GM19324 (cell line): Measurements from ENCODE around the gene ABCA4.
"Not testable (repeated sequence)": the region's sequence is repeated elsewhere in the genome, so short reads cannot be mapped to it uniquely, and the experiment has no call there.

ENCODE experiments used
- ATAC-seq: cut with Tn5 transposase; IDR thresholded peaks from one replicate; pipeline ENCODE4 v1.9.1; 2021; ENCODE audit warnings: mild to moderate bottlenecking, moderate library complexity; ENCODE audit not compliant: unreplicated experiment, low FRiP score

Gene ABCA4

DNA sequence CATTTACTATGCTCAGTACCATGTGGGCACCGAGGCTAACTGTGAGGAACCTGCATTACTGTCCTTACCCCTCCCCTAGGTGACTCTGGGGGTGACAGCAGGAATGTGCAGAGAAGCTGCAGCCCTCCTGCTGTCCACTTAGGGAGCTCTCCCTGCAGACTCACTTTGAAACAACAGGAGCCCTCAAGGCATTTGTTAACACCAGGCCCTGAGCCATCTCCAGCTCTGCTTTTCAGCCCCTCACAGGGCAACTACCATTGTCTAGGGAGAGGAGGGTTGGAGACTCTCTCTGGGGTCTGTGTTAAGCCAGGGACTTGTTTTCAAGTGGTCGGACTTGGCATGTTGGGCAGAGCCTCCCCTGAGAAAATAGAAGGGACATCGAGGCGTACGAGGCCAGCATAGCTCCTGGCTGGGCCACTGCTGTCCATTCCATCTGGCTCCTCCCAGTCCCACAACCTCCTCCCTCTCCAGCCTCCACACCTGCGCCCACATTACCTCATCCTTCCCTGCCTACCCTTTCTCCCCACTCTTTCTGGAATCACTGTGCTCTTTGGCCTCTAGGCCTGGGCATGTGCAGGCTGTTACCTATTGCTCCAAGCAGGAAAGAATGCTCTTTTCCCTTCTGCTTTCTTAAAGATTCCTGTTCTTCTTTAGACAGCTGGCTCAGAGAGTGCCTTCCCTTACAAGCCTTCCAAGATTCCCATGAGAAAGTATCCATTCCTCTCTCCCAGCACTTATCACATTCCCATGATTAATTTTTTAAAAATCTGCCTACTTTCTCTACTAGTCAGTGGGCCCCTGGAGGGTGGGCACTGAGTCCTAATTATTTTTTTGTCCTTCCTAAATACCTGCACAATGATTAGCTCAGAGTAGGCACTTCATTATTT, 109.0 kb downstream of the ABCA4 start:
- ATAC-seq = no peak

DNA sequence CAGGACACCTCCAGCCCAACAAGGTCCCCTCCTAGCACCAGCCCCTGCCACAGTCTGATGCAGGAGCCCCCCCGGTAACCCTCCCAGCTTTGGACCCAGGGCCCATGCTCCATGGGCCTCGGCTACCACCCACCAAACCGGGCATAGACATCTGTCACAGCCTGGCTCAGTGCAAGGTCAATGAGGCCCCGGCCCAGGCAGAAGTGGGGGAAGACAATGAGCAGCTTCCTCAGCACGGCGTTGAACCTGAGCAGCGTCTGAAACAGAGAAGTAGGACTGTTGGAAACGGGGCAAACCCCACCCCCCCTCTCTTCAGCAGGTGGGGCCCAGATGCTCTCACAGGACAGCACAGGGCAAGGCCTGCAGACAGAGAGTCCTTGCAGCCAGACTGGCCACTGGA, 109.8 kb downstream of the ABCA4 start:
- ATAC-seq = no peak

DNA sequence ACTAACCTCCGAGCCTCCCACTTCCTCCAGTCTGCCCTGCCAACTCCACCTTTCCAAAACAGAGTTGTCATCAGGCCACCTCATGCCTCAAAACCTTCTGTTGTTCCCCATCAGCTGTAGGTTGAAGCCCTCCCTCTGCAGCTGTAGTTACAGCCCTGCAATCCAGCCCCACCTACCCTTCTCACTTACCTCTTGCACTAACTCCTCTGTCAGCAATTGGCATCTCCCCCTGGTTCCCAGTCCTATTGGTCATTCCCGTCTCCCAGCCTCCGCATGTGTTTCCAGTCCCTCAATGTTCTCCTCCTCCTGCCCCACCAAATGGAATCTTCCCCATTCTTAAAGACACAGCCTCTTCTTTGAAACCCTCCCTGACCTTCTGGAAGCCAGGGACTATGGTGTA, 111.6 kb downstream of the ABCA4 start:
- no peak for ATAC-seq

DNA sequence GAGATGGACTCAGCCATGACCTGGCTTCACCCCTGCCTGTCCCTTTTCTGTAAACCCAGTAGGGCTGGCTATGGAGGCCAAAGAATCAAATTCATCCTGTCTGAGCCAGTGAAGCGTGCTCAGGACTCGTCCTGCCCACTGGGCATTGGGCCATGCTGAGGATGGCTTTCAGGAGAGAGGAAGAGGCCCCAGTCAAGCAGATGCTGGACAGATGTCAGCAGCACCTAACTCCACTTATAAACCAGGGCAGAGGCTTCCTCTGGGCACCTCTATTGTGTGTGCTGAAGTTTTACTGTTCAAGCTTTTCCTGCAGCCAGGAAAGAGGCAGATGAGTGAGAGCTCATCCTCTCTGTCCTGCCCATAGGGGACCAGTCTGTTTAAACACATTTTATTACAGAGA, 114.3 kb downstream of the ABCA4 start:
- no peak for ATAC-seq

DNA sequence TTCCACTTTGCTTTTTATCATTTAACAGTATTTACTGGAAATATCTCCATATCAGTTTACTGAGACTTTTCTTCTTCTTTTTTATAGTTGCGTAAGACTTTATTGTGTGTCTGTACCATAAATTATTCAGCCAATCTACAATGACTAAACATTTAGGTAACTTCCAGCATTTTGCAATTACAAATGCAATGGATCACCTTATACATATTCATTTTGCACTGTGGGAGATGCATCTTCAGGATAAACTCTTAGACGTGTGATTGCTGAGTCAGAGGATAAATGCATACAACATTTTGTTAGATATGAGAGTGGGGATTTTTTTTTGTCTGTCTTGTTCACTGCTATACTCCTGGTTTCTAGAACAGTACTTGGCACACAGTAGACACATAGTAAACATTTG, 116.0 kb downstream of the ABCA4 start:
- no peak for ATAC-seq

DNA sequence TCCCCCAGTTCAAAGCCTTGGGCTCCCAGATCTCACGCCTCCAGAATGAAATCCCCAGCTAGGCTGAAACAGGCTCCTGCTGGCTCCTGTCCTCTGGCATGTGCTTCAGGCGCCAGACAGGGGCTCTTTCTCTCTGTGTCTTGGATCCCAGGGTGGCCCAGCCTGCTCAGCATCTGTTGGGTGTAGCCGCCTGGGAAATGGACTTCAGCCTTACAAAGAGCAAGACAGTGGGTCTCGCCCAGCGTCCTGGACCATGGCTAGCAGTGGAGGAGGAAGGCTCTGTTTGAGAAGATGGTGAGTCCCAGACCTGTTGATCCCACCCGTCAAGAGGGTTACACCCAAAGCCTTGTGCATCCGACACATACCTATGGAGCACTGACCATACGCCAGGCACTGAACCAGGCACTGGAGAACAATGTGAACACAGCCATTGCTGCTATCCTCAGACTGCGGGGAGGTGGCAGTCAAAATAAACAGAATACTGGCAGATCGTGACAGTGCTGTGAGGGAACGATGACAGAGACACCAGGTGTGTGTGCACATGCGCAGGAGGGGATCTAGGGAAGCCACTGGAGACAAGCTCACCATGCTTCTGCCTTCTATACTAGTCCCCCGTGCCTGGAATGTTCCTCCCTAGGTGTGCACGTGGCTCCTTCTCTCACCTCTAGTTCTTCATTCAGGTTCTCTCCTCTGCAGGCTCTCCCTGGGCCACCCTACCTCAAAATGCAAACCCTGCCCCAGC, 118.7 kb downstream of the ABCA4 start:
- ATAC-seq = no peak

DNA sequence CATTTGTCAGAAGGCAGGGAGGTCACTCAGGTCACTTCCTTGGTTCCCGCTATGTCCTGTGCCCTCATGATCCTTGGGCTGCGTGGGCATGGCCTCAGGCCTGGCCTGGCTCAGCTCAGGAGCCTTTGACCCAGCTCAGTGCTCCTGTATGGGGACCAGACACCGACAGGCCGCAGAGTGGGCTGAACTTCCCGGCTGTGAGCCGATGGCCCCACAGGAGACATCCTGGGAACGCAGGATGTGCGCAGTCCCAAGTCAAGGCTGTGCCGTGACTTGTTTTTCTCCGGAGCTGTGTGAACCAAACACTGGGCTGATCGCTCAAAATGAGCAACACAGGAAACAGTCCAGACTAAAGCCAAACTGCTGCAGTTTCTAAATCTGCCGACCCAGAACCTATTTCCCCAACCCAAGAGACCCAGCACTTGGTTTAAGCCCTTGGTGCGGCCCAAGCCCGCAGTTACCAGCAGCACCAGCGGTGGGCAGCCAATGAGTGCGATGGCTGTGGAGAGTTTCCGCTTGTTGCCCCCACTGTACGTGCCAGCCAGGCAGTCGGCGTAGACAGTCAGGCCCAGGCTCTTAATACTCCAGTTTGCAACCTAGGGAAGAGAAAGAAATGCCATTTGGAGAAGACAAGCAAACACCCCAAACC, 119.4 kb downstream of the ABCA4 start:
- no peak for ATAC-seq

DNA sequence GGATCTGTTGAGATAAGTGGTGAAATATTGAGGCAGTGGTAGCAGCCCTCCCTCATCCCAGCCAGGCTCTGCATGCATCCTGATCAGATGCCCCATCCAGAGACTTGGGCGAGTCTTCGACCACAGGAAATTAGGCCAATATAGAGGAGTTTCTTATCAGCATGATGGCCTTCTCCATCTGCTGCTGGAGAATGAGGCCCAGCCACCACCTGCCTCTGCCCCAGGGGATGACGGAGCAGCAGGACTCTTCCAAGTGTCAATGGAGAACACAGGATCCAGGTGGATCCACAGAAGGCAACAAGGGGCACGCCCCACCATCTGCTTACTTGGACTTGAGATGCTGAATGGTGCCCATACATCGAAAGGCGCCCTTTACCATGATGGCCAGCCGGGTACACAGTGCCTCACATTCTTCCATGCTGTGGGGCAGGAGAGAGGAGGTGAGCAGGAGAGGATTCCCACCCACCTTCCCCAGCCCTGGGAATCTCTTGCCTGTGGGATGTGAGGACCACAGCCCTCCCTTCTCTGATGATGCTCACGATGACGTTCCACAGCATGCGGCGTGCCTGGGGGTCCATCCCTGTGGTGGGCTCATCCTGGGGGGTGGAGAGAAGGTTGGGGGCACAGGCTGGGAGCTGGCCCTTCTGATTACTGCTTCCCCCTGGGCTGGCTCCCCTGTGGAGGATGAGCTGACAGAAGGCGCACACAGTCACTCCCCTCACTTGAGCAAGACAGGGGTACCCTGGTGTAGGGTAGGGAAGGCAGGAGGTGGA, 120.3 kb downstream of the ABCA4 start:
- no peak for ATAC-seq

DNA sequence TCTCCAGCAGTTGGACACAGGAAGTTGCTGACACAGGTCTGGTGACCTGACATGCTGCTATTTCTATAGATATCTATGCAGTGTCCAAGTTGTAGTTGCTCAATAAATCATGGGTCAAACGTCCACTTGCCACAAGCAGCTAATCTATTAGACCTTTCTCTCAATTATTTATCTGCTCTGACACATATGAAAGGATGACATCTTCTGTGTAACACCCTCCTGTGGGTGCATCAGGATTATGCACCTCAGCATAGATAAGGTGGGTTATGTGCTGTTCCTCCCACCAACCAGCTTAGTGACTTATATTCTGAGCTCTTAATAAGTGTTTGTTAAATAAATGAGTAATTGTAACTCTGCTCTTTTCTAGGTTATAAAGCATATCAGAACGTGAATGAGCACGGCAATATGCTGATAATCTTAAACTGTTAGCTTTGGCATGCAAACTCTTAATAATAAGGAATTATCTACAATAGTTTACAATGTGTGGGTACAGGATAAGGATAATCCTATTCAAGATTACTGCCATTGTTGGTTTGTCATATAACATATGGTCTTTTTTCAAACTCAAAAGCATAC, 121.0 kb downstream of the ABCA4 start:
- ATAC-seq = no peak

DNA sequence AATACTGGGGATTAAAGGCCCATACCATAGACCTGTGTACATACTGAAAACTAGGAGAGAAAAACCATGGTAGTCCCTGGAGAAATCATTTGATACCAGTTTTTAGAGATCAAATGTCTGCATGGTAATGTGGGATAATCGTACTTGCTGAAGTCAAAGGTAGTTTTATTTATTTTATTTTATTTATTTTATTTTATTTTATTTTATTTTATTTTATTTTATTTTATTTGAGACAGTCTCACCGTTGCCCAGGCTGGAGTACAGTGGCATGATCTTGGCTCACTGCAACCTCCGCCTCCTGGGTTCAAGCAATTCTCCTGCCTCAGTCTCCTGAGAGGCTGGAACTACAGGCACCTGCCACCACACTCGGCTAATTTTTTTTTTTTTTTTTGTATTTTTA, 122.4 kb downstream of the ABCA4 start:
- not testable (repeated sequence) for ATAC-seq

DNA sequence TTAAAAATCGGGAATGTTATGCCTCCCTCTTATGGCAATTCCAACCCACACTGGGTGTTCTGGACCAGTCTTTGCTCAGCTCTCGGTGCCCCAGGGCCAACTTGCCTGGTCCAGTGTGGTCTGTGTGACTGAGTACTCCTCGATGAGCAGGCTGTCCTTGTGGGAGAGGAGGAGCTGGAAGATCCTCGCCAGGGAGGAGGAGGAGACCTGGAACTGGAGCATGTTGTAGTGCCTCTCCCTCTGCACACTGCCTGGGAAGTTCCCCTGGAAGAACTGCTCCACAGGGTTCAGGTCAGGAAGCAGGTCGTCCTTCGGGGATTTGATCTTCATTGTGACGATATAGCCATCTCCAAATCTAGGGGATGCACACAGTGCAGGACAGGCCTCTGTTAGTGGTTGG, 123.2 kb downstream of the ABCA4 start:
- no peak for ATAC-seq

DNA sequence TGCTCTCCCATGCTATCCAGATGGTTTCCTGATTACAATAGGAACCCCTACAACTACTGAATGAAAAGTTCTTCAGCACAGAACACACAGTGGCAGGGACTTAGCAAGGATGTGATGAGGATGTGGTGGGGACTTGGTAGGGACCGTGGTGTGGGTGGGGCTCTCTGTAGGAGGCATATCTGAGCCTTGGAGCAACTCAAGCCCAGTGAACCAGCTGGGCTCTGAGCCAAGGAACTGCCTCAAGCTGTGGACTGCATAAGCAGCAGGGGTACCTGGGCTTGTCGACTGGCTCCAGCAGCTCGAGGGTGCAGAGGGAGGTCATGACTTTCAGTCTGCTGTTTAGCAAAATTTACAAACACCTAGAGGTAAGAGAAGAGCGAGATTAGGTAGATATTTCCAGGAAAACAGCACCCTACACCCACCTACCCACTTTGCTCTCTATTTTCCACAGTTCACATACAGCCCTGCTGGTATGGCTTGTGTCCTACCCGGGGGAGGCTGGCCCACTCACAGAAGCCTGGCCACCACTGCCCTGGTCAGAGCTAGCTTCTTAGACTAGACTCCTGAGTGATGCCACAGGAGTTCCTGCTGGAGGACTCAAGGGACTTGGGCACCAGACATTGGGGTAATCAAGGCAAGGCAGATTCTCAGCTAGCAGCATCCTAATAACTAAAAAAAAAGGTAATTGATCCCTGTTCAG, 125.0 kb downstream of the ABCA4 start:
- ATAC-seq = no peak

DNA sequence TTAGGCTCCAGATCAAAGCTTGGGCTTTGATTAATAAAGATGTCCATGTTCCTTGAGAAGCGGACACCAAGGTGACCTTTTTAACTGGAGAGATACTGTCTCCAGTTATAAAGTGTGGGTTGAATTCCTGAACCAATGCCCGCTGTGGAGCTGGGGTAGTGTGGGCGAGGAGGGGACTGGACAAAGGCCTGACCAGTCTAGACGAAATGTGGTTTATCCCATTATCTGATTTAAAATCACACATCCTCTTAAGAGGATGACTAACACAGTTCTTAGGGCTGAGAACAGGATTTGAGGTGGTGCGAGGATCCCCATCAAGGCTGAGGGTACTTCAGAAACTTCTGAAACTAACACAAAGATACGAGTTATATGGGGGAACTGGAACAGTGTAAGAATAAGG, 127.2 kb downstream of the ABCA4 start:
- ATAC-seq = no peak

DNA sequence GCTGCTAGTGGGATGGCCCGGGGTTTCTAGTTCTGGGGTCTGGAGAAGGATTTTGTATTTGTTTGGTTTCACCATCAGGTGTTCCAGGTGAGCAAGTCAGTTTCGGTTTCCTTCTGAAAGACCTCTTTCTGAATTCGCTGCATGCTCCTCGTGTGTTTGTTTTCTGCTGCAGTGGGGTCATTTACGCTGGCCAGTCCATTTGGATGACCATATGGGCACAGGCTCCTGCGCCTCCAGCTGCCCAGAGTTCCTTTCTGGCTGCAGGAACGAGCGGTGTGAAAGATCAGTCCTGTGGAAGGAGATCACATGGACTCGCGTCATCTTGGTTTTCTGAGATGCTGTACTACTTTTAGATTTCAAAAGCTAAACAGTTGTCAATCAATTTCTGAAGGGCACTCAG, 128.0 kb downstream of the ABCA4 start:
- no peak for ATAC-seq

DNA sequence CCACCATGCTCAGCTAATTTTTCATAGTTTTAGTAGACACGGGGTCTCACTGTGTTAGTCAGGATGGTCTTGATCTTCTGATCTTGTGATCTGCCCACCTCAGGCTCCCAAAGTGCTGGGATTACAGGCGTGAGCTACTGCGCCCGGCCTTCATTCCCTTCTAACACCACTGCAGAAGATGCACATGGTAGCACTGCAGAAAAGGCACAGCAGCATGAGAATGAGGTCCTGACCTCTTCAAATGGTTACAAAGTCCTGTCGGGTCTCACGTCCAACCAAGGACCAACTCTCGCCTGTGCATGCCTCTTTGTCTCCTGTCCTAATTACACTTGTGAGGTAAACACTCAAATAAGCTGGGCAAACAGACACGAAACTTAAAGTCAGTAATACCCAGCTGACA, 128.8 kb downstream of the ABCA4 start:
- no peak for ATAC-seq

DNA sequence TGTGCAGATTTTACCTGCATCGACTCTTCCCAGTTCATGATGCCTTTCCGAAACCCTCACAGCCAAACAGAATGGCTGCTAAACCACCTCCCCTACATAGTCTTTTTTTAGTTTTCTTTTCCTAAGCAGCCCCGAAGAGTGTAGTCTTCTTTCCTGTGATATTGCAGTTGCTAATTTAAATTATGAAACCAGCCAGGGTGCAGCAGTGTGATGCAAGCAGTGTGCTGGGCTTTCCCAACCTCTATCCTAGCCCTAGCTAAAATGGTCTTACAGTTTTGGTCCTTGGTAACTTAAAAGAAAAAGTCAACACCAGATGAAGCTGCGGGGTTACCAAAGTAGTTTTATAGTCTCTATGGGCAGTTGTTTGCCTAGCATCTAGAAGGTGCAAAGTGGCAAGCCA, 129.7 kb downstream of the ABCA4 start:
- ATAC-seq = no peak

DNA sequence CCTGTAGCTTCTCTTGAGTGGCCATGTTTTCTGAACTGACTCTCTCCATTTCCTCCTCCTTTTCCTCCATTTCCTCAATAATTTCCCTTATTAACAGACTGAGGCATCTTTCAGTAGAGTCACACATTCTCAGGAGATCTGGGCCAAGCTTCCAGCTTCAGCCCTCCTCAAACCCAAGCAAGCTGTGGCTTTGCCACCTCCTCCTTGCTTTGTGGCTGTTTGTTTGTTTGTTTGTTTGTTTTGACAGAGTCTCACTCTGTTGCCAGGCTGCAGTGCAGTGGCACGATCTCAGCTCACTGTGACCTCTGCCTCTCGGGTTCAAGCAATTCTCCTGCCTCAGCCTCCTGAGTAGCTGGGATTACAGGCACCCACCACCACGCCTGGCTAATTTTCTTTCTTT, 130.5 kb downstream of the ABCA4 start:
- ATAC-seq = not testable (repeated sequence)

DNA sequence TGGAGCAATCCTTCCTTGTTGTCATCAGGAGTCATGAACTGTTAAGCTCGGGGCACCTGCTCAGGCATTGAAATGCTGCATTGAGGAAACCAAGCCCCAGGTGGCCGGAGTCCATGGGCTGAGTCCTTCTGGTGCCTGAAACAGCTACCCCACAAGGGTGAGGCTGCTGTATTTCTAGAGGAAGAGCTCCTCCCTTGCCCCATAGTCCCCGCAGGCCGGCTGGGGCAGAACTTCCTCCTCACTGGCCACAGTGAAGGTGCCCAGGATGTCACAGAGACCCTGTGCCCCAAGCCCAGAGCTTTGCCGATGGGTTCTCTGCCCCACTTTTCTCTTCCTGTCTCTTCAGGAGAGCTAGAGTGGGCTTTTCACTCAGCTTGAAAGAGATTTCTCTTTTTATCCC, 130.9 kb downstream of the ABCA4 start:
- ATAC-seq = no peak

DNA sequence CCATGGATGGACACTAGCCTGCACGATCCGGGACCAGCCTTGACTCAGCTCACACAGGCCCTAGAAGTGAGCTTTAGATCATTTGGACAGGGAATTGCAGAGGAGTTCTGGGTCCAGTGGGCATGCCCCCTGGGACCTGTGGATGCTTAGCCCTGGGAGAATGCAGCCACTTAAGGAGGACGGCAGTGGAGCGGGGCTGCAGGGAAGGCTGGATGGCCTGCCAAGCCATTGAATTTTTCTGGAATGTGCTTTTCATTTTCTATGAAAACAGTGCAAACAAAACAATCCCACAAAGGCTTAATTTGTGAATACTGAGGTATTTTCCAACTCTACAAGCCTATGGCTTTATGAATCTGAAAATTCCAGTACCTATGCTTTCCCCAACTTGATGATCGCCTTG, 131.3 kb downstream of the ABCA4 start:
- no peak for ATAC-seq
